OCI-LY7 (cell line): ENCODE results near the gene STEAP3. TPM values are rescaled to one million over a fixed set of nuclear protein-coding genes. Genes with fewer than 3 reads are reported as not detected.

Experiments
- BruUV-seq: library from RNA; stranded (reverse); fragments of 400-500 nt; replicated peaks from 2 replicates; lab custom pipeline; 2021; lab: Mats Ljungman, UMichigan
- CTCF ChIA-PET: fragments of 300-600 bp; sonication (Branson Sonifier 250); formaldehyde crosslinking; loops from one replicate; lab custom pipeline; 2022; ENCODE audit warnings: antibody characterized with exemption; ENCODE audit not compliant: unreplicated experiment; lab: Charles Lee
- POLR2A ChIA-PET: fragments of 300-600 bp; sonication (Branson Sonifier 250); formaldehyde crosslinking; loops from one replicate; lab custom pipeline; 2022; ENCODE audit warnings: antibody characterized with exemption; lab: Charles Lee
- DNase-seq: peaks from one replicate; pipeline ENCODE4 v3.0.0-alpha.2; 2015; ENCODE audit warnings: low spot score
- H2AFZ ChIP-seq: fragments of 200-600 bp; sonication (generic), shearing (Covaris generic); 2 replicates; pipeline ENCODE4 v1.6.1; 2014; ENCODE audit warnings: mild to moderate bottlenecking, antibody characterized with exemption, low read length, moderate library complexity
- H3K27ac ChIP-seq: fragments of 200-600 bp; sonication (generic); 2 replicates; pipeline ENCODE4 v1.5.1; 2014; ENCODE audit warnings: mixed run types, low read depth, mild to moderate bottlenecking, moderate library complexity, low read length, inconsistent platforms; ENCODE audit not compliant: poor library complexity, severe bottlenecking
- H3K36me3 ChIP-seq: fragments of 200-600 bp; sonication (generic); 2 replicates; pipeline ENCODE4 v1.6.1; 2014; ENCODE audit warnings: mild to moderate bottlenecking, antibody characterized with exemption, low read length, moderate library complexity, mixed read lengths; ENCODE audit not compliant: insufficient read depth
- H3K4me1 ChIP-seq: fragments of 200-600 bp; sonication (generic); 2 replicates; pipeline ENCODE4 v1.5.1; 2014; ENCODE audit warnings: mild to moderate bottlenecking, low read length; ENCODE audit not compliant: insufficient read depth, poor library complexity, severe bottlenecking
- H3K4me2 ChIP-seq: fragments of 200-600 bp; sonication (generic); 2 replicates; pipeline ENCODE4 v1.6.1; 2014; ENCODE audit warnings: mild to moderate bottlenecking, low read length
- H3K4me3 ChIP-seq: fragments of 200-600 bp; sonication (generic); 2 replicates; pipeline ENCODE4 v1.5.1; 2014; ENCODE audit warnings: mild to moderate bottlenecking, low read depth, low read length; ENCODE audit not compliant: poor library complexity, severe bottlenecking
- H3K79me2 ChIP-seq: fragments of 200-600 bp; sonication (generic); 2 replicates; pipeline ENCODE4 v1.6.1; 2016; ENCODE audit warnings: low read depth, mild to moderate bottlenecking, low read length, moderate library complexity, mixed read lengths; ENCODE audit not compliant: insufficient read depth
- H3K9me2 ChIP-seq: fragments of 200-600 bp; sonication (generic); 2 replicates; pipeline ENCODE4 v1.6.1; 2016; ENCODE audit warnings: mild to moderate bottlenecking, low read length, mixed read lengths; ENCODE audit not compliant: insufficient read depth
- H3K9me3 ChIP-seq: fragments of 200-600 bp; sonication (generic); 2 replicates; pipeline ENCODE4 v1.6.1; 2014; ENCODE audit warnings: mild to moderate bottlenecking, mixed run types, low read length, mixed read lengths
- H4K20me1 ChIP-seq: fragments of 200-600 bp; sonication (generic); 2 replicates; pipeline ENCODE4 v1.6.1; 2014; ENCODE audit warnings: mild to moderate bottlenecking, antibody characterized with exemption, low read length, moderate library complexity, mixed read lengths; ENCODE audit not compliant: insufficient read depth
- EZH2phosphoT487 ChIP-seq: fragments of 200-600 bp; sonication (generic); IDR thresholded peaks from 2 replicates; pipeline ENCODE4 v1.6.1; 2018; ENCODE audit warnings: low read depth, borderline replicate concordance, mild to moderate bottlenecking, mixed run types, antibody characterized with exemption, low read length, moderate library complexity, mixed read lengths
- intact Hi-C: fragments of 100-400 bp; cut with micrococcal nuclease; formaldehyde crosslinking; loops from one replicate; pipeline ENCODE4 v1.10.0; 2022; ENCODE audit not compliant: unreplicated experiment
- total RNA-seq, 2 experiments: library from RNA; depleted of rRNA in 1 of 2; stranded (reverse); fragments of >200 nt in 1 of 2; shearing (Covaris generic) in 1 of 2; gene quantifications; 2 replicates each; pipeline ENCODE4 v1.2.3, GENCODE V29; 2014 to 2022
- TF ChIP-seq, protein P1 (sequence below): fragments of 200-600 bp; sonication (generic); conservative IDR thresholded peaks from 2 replicates; pipeline ENCODE4 v1.5.1; 2014; ENCODE audit warnings: mild to moderate bottlenecking, antibody characterized with exemption, low read length, moderate library complexity, mixed read lengths

Gene STEAP3
- total RNA-seq, 2 experiments from 2014 or later: not detected

- Histone ChIP-seq H3K4me2 (no peak overlapping the region), H3K9me3 (no peaks in the 10 kb centered on the region), H3K4me3 (no peak overlapping the region), H3K27ac (no peak overlapping the region), H2AFZ (no peak overlapping the region), H3K79me2 (no peaks in the 10 kb centered on the region), H3K4me1 (no peaks in the 10 kb centered on the region), H4K20me1 (no peaks in the 10 kb centered on the region), H3K9me2 (no peaks in the 10 kb centered on the region), H3K36me3 (no peaks in the 10 kb centered on the region)
- no peak for DNase-seq
- ChIA-PET CTCF (interaction anchor here (0.6 kb wide), 1 partner anchor 35 kb away, joined by 3 read pairs; no protein-coding TSS in a partner anchor), POLR2A (interaction anchor here (0.6 kb wide), 1 partner anchor 264 kb away, joined by 3 read pairs; no protein-coding TSS in a partner anchor)
- intact Hi-C loops: no loop called here
- BruUV-seq: no TSS peak
- TF ChIP-seq, protein P1, sequence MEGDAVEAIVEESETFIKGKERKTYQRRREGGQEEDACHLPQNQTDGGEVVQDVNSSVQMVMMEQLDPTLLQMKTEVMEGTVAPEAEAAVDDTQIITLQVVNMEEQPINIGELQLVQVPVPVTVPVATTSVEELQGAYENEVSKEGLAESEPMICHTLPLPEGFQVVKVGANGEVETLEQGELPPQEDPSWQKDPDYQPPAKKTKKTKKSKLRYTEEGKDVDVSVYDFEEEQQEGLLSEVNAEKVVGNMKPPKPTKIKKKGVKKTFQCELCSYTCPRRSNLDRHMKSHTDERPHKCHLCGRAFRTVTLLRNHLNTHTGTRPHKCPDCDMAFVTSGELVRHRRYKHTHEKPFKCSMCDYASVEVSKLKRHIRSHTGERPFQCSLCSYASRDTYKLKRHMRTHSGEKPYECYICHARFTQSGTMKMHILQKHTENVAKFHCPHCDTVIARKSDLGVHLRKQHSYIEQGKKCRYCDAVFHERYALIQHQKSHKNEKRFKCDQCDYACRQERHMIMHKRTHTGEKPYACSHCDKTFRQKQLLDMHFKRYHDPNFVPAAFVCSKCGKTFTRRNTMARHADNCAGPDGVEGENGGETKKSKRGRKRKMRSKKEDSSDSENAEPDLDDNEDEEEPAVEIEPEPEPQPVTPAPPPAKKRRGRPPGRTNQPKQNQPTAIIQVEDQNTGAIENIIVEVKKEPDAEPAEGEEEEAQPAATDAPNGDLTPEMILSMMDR: no peak
- no peak for TF ChIP-seq EZH2phosphoT487
Measured at GRCh38 chr2:119240311-119241204, 16.9 kb downstream of the STEAP3 start.

- Histone ChIP-seq H3K36me3 (no peaks in the 10 kb centered on the region), H3K9me2 (no peaks in the 10 kb centered on the region), H3K9me3 (no peaks in the 10 kb centered on the region), H3K79me2 (no peaks in the 10 kb centered on the region), H3K27ac (no peak overlapping the region), H4K20me1 (no peaks in the 10 kb centered on the region), H3K4me1 (no peaks in the 10 kb centered on the region), H3K4me2 (no peak overlapping the region), H2AFZ (no peak overlapping the region), H3K4me3 (no peak overlapping the region)
- no TSS peak for BruUV-seq
- ChIA-PET CTCF (no interaction called here), POLR2A (interaction anchor here (0.6 kb wide), 1 partner anchor 265 kb away, joined by 3 read pairs; no protein-coding TSS in a partner anchor)
- no peak for DNase-seq
- intact Hi-C loops: no loop called here
- TF ChIP-seq, protein P1: no peak
- TF ChIP-seq EZH2phosphoT487: no peak
Measured at GRCh38 chr2:119241205-119241532, 17.5 kb downstream of the STEAP3 start.
